Endodermal cell (in vitro differentiated cells): ENCODE measurements around the gene MEF2D. TPM values are rescaled to one million over a fixed set of nuclear protein-coding genes. Genes with fewer than 3 reads are reported as not detected.

Experiments used
- DNase-seq: peaks from one replicate; pipeline ENCODE4 v3.0.0-alpha.2; 2017
- H3K27ac ChIP-seq: 2 replicates; pipeline ENCODE4 v1.5.1; 2013; ENCODE audit warnings: mild to moderate bottlenecking, low read depth, low read length, moderate library complexity
- H3K27me3 ChIP-seq: 2 replicates; pipeline ENCODE4 v1.6.1; 2013; ENCODE audit warnings: mild to moderate bottlenecking, low read length, moderate library complexity; ENCODE audit not compliant: insufficient read depth, control insufficient read depth, poor library complexity, severe bottlenecking
- H3K36me3 ChIP-seq: 2 replicates; pipeline ENCODE4 v1.7.0; 2013; ENCODE audit warnings: mild to moderate bottlenecking, low read length, moderate library complexity; ENCODE audit not compliant: control insufficient read depth, insufficient read depth
- H3K4me1 ChIP-seq: one replicate; pipeline ENCODE4 v1.7.0; 2013; ENCODE audit warnings: low read length; ENCODE audit not compliant: control insufficient read depth, insufficient read depth
- H3K4me3 ChIP-seq: 2 replicates; pipeline ENCODE4 v1.5.1; 2013; ENCODE audit warnings: mild to moderate bottlenecking, low read length, moderate library complexity
- H3K9ac ChIP-seq: 2 replicates; pipeline ENCODE4 v1.6.1; 2013; ENCODE audit warnings: mild to moderate bottlenecking, low read length, moderate library complexity; ENCODE audit not compliant: poor library complexity, severe bottlenecking; ENCODE audit errors: extremely low read depth
- H3K9me3 ChIP-seq: 2 replicates; pipeline ENCODE4 v1.6.1; 2013; ENCODE audit warnings: mild to moderate bottlenecking, low read length, moderate library complexity; ENCODE audit not compliant: control insufficient read depth
- H3K27ac Mint-ChIP-seq: 2 replicates; pipeline ENCODE4 v1.8.0; 2020; ENCODE audit warnings: mixed read lengths
- H3K27me3 Mint-ChIP-seq: 2 replicates; pipeline ENCODE4 v1.8.0; 2021; ENCODE audit warnings: mild to moderate bottlenecking, mixed read lengths; ENCODE audit not compliant: insufficient read depth
- H3K36me3 Mint-ChIP-seq: 2 replicates; pipeline ENCODE4 v1.8.0; 2020; ENCODE audit warnings: low read depth, mixed read lengths
- H3K4me1 Mint-ChIP-seq: 2 replicates; pipeline ENCODE4 v1.8.0; 2020; ENCODE audit warnings: mixed read lengths
- H3K4me3 Mint-ChIP-seq: 2 replicates; pipeline ENCODE4 v1.8.0; 2020; ENCODE audit warnings: mild to moderate bottlenecking, moderate library complexity, mixed read lengths
- H3K9me3 Mint-ChIP-seq: 2 replicates; pipeline ENCODE4 v1.8.0; 2020; ENCODE audit warnings: mild to moderate bottlenecking, mixed read lengths
- CTCF ChIP-seq: fragments of 200-600 bp; sonication (generic); conservative IDR thresholded peaks from 2 replicates; pipeline ENCODE4 v1.5.0; 2021; ENCODE audit warnings: antibody characterized with exemption, mild to moderate bottlenecking
- WGBS, 2 experiments: methylation state at CpG; one replicate each; pipeline versions ENCODE4 v1.1.5 to v1.1.7; 2013; ENCODE audit warnings: missing lambda C conversion rate in 2 of 2, mixed read lengths in 1 of 2; ENCODE audit not compliant: insufficient coverage in 1 of 2, insufficient read length in 1 of 2; 5-methylcytosine and 5-hydroxymethylcytosine counted together
- total RNA-seq, 2 donors: library from RNA; stranded (reverse); fragmentation: NEBNext Ultra II Directional in 1 of 2; extraction: Animal tissue kit (Norgen Biotek cat#: 25700) in 1 of 2; gene quantifications; 2 replicates in 1 of 2; 3 replicates in 1 of 2; pipeline ENCODE4 v1.2.1, GENCODE V29; 2021

The MEF2D gene
- total RNA-seq, 2 donors from 2014 or later = 10.5 to 12.8 TPM

GRCh38 chr1:156418416-156419070 lies 82.0 kb downstream of the MEF2D start:
- H3K27ac Mint-ChIP-seq = no peak overlapping the region
- Histone ChIP-seq H3K4me3 (peak overlapping the region; percentile 70), H3K36me3 (peaks cover 12% of the 10 kb centered on the region), H3K4me1 (peaks cover 8% of the 10 kb centered on the region), H3K9ac (no peak overlapping the region), H3K27ac (no peak overlapping the region), H3K27me3 (peaks cover 83% of the 10 kb centered on the region), H3K9me3 (no peaks in the 10 kb centered on the region)
- H3K4me3 Mint-ChIP-seq = no peak overlapping the region
- WGBS, 2 experiments = 88 to 90% methylated on average over 7 to 11 of the region's 12 CpGs
- no peak for DNase-seq
- H3K27me3 Mint-ChIP-seq = peaks cover 63% of the 10 kb centered on the region
- H3K9me3 Mint-ChIP-seq = no peaks in the 10 kb centered on the region
- H3K4me1 Mint-ChIP-seq = peaks cover 30% of the 10 kb centered on the region
- H3K36me3 Mint-ChIP-seq = peaks cover 2% of the 10 kb centered on the region
- no peak for TF ChIP-seq CTCF

GRCh38 chr1:156417401-156418020 lies 83.1 kb downstream of the MEF2D start:
- Mint-ChIP-seq H3K9me3 (no peaks in the 10 kb centered on the region), H3K4me1 (peaks cover 19% of the 10 kb centered on the region), H3K27ac (no peak overlapping the region), H3K27me3 (peaks cover 53% of the 10 kb centered on the region), H3K4me3 (no peak overlapping the region), H3K36me3 (peaks cover 2% of the 10 kb centered on the region)
- H3K27ac ChIP-seq = no peak overlapping the region
- 80 to 91% methylated on average over 2 to 6 of the region's 6 CpGs for WGBS, 2 experiments
- no peak overlapping the region for H3K9ac ChIP-seq
- no peaks in the 10 kb centered on the region for H3K4me1 ChIP-seq
- no peak for DNase-seq
- no peaks in the 10 kb centered on the region for H3K9me3 ChIP-seq
- H3K27me3 ChIP-seq = peaks cover 72% of the 10 kb centered on the region
- peaks cover 12% of the 10 kb centered on the region for H3K36me3 ChIP-seq
- no peak for TF ChIP-seq CTCF
- H3K4me3 ChIP-seq = no peak overlapping the region

GRCh38 chr1:156416993-156417392 lies 83.6 kb downstream of the MEF2D start:
- H3K27ac Mint-ChIP-seq = no peak overlapping the region
- no peak overlapping the region for H3K9ac ChIP-seq
- H3K36me3 ChIP-seq = peaks cover 12% of the 10 kb centered on the region
- H3K9me3 Mint-ChIP-seq = no peaks in the 10 kb centered on the region
- no peak overlapping the region for H3K4me3 Mint-ChIP-seq
- no peak overlapping the region for H3K27ac ChIP-seq
- H3K4me3 ChIP-seq = no peak overlapping the region
- TF ChIP-seq CTCF = no peak
- 71 to 90% methylated on average over 1 of the region's 1 CpG for WGBS, 2 experiments
- DNase-seq = no peak
- H3K27me3 ChIP-seq = peaks cover 67% of the 10 kb centered on the region
- peaks cover 47% of the 10 kb centered on the region for H3K27me3 Mint-ChIP-seq
- no peaks in the 10 kb centered on the region for H3K4me1 ChIP-seq
- peaks cover 14% of the 10 kb centered on the region for H3K4me1 Mint-ChIP-seq
- peaks cover 2% of the 10 kb centered on the region for H3K36me3 Mint-ChIP-seq
- no peaks in the 10 kb centered on the region for H3K9me3 ChIP-seq
